Peyer's patch (tissue), 4 donors: Measurements from ENCODE around the gene LMO7.

ENCODE experiments used
- POLR2A ChIP-seq, 2 donors: fragments of 450-650 bp; IDR thresholded peaks; one replicate each; pipeline ENCODE4 v1.5.1; 2017; ENCODE audit warnings: antibody characterized with exemption in 2 of 2, mild to moderate bottlenecking in 2 of 2, moderate library complexity in 2 of 2
- TF ChIP-seq, protein P1 (sequence below), 6 experiments: fragments of 450-650 bp in 4 of 6; fragments of 200-600 bp in 2 of 6; sonication (generic) in 1 of 6; IDR thresholded peaks; one replicate each; pipeline ENCODE4 v1.5.1; 2017 to 2019; ENCODE audit warnings: antibody characterized with exemption in 6 of 6, mild to moderate bottlenecking in 3 of 6, moderate library complexity in 1 of 6

GRCh38 chr13:75745387-75745786 is 109.3 kb downstream of the LMO7 start:
- TF ChIP-seq, protein P1, sequence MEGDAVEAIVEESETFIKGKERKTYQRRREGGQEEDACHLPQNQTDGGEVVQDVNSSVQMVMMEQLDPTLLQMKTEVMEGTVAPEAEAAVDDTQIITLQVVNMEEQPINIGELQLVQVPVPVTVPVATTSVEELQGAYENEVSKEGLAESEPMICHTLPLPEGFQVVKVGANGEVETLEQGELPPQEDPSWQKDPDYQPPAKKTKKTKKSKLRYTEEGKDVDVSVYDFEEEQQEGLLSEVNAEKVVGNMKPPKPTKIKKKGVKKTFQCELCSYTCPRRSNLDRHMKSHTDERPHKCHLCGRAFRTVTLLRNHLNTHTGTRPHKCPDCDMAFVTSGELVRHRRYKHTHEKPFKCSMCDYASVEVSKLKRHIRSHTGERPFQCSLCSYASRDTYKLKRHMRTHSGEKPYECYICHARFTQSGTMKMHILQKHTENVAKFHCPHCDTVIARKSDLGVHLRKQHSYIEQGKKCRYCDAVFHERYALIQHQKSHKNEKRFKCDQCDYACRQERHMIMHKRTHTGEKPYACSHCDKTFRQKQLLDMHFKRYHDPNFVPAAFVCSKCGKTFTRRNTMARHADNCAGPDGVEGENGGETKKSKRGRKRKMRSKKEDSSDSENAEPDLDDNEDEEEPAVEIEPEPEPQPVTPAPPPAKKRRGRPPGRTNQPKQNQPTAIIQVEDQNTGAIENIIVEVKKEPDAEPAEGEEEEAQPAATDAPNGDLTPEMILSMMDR (IDR thresholded peaks at IDR 0.05), result no peak
- no peak for TF ChIP-seq POLR2A (IDR thresholded peaks at IDR 0.05)
